KOPT-K1 (cell line): ENCODE measurements around the gene FCF1.
A peak's percentile ranks its signal among the peaks of the same experiment; 100 is the strongest.

ENCODE experiments used
- H3K27ac ChIP-seq: fragments of 200-600 bp; sonication (generic); 2 replicates; pipeline ENCODE4 v1.5.1; 2016; ENCODE audit warnings: antibody characterized with exemption, mild to moderate bottlenecking, low read depth, low read length; ENCODE audit not compliant: poor library complexity, severe bottlenecking
- H3K36me3 ChIP-seq: fragments of 200-600 bp; sonication (generic); 2 replicates; pipeline ENCODE4 v1.5.1; 2017; ENCODE audit warnings: antibody characterized with exemption, mild to moderate bottlenecking, low read length, moderate library complexity; ENCODE audit not compliant: insufficient read depth
- H3K9me3 ChIP-seq: fragments of 200-600 bp; sonication (generic); 2 replicates; pipeline ENCODE4 v1.5.1; 2017; ENCODE audit warnings: antibody characterized with exemption, low read length, mild to moderate bottlenecking; ENCODE audit not compliant: insufficient read depth, poor library complexity, severe bottlenecking

FCF1 gene

DNA sequence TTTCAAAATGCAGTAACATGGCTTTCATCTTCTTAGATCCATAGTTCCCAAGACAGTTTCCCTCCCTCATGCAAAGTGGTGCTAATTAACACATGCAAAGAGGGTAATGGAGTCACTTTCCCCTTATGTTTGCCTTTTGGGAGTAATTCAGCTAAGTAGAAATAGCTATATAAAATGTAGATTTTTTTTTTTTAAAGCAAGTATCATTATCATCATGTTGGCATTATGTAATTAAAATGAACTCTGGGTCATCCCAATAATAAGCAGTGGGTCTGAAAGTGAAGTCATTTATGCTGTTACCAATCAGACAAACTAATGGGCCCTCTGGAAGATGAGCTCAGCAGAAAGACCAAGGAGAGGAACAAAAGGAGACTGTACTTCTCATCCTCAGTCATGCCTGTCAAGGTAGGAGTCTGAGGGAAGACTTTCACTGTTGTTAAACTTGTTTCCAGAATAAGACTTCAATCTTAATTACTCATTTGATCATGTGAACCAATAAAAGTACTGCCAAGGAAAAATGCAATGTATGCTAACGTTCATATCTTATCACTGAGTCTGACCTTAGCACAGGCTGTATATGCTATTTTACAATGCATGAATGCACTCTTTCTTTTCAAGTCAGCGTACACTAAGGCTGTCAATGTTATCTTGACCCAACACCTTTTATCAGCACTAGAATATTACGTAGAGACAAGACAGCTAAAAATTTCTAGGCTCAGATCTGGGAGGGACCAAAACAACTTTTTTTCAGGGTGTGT lies 26.8 kb upstream of the FCF1 start:
- Histone ChIP-seq H3K36me3 (peaks cover 82% of the 10 kb centered on the region), H3K27ac (no peak overlapping the region), H3K9me3 (no peaks in the 10 kb centered on the region)

DNA sequence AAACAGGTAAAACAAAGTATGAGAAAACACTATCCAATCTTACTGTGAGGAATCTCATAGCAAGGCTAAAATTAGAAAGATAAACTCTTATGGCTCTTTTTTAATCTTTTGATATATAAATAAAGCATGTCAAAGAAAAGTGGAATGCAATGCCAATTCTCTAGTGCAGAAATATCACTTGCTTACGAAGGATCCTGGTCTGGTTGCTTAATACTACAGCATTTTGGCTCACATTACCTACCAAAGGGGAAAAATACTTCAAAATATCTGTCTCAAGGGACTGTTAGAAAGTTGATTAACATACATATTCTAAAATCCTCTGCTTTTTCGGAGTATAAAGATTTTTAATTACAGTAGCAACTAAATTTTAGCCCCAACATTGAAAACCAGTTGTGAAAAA lies 21.5 kb upstream of the FCF1 start:
- no peaks in the 10 kb centered on the region for H3K9me3 ChIP-seq
- H3K36me3 ChIP-seq, result peaks cover 48% of the 10 kb centered on the region
- H3K27ac ChIP-seq, result no peak overlapping the region

DNA sequence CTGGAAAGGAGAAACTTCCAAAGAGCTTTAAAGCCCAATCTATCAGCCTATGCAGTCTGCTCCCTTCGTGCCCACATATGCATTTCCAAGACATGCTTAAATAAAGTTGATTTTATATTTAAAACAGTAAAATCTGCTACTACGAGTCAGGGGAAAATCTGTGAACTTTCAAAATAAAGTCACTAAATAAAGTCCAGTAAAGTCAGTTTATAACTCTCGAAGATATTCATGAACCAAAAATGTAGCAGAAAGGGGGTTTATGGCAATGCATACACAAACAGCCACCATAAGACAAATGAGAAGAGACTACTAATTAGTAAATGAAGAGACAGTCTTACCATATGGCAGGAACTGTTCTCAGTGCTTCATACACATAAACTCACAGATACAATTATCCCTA lies 19.8 kb upstream of the FCF1 start:
- Histone ChIP-seq H3K27ac (no peak overlapping the region), H3K36me3 (peaks cover 44% of the 10 kb centered on the region), H3K9me3 (no peaks in the 10 kb centered on the region)

- Histone ChIP-seq H3K9me3 (no peaks in the 10 kb centered on the region), H3K36me3 (peaks cover 27% of the 10 kb centered on the region), H3K27ac (no peak overlapping the region)
These were observed 17.5 kb upstream of the FCF1 start for GRCh38 chr14:74695406-74695805.

GRCh38 chr14:74697011-74697410 lies 15.9 kb upstream of the FCF1 start:
- Histone ChIP-seq H3K27ac (no peak overlapping the region), H3K9me3 (peaks cover 4% of the 10 kb centered on the region)

DNA sequence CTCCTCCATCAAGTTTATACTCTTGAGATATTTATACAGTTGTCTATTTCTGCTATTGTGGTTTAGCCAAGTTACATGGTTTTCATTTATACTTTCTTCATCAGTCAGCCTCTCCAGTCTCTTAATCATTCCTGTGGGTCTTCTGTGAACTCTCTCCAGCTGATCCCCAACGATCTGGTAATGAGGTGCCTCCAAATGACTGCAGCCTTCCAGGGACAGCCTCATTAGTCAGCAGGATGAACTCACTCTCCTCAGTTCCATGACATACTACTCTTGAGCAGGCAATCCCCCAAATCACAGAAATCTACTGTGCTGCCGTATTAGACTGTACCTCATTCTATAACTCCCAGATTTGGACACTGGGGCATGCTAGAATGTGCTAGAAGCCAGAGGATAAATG lies 15.4 kb upstream of the FCF1 start:
- Histone ChIP-seq H3K9me3 (peaks cover 9% of the 10 kb centered on the region), H3K36me3 (peaks cover 10% of the 10 kb centered on the region), H3K27ac (no peak overlapping the region)

More at GRCh38 chr14:74697011-74697410, 15.9 kb upstream of the FCF1 start:
- peaks cover 12% of the 10 kb centered on the region for H3K36me3 ChIP-seq

- Histone ChIP-seq H3K9me3 (peaks cover 14% of the 10 kb centered on the region), H3K36me3 (peaks cover 11% of the 10 kb centered on the region), H3K27ac (no peak overlapping the region)
These were observed 15.0 kb upstream of the FCF1 start for GRCh38 chr14:74697976-74698375.

- Histone ChIP-seq H3K36me3 (peaks cover 15% of the 10 kb centered on the region), H3K9me3 (peaks cover 19% of the 10 kb centered on the region), H3K27ac (no peak overlapping the region)
These were observed 14.5 kb upstream of the FCF1 start for GRCh38 chr14:74698465-74698864.

DNA sequence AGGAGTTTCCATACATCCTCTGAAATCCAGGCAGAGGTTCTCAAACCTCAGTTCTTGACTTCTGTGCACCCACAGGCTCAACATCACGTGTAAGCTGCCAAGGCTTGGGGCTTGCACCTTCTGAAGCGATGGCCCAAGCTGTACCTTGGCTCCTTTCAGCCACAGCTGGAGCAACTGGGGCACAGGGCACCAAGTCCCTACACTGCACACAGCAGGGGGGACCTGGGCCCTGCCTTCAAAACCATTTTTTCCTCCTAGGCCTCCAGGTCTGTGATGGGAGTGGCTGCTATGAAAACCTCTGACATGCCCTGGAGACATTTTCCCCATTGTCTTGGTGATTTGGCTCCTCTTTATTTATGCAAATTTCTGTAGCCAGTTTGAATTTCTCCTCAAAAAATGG lies 10.7 kb upstream of the FCF1 start:
- peaks cover 15% of the 10 kb centered on the region for H3K36me3 ChIP-seq

GRCh38 chr14:74703043-74703442 lies 9.9 kb upstream of the FCF1 start:
- peaks cover 23% of the 10 kb centered on the region for H3K9me3 ChIP-seq
- H3K27ac ChIP-seq, result no peak overlapping the region
- 0 out of 2 replicates have a peak, but pooled peaks cover 10% of the 10 kb centered on the region for H3K36me3 ChIP-seq

More for the DNA sequence above, 10.7 kb upstream of the FCF1 start:
- Histone ChIP-seq H3K27ac (no peak overlapping the region), H3K9me3 (peaks cover 23% of the 10 kb centered on the region)

- Histone ChIP-seq H3K36me3 (0 out of 2 replicates have a peak, but pooled peaks cover 10% of the 10 kb centered on the region), H3K27ac (no peak overlapping the region), H3K9me3 (peaks cover 23% of the 10 kb centered on the region)
These were observed 8.3 kb upstream of the FCF1 start for GRCh38 chr14:74704656-74705055.

- no peak overlapping the region for H3K27ac ChIP-seq
- peaks cover 23% of the 10 kb centered on the region for H3K9me3 ChIP-seq
- H3K36me3 ChIP-seq, result 0 out of 2 replicates have a peak, but pooled peaks cover 10% of the 10 kb centered on the region
These were observed 7.1 kb upstream of the FCF1 start for GRCh38 chr14:74705613-74706500.

- Histone ChIP-seq H3K9me3 (no peaks in the 10 kb centered on the region), H3K36me3 (peaks cover 8% of the 10 kb centered on the region), H3K27ac (no peak overlapping the region)
These were observed 2.5 kb upstream of the FCF1 start for GRCh38 chr14:74710480-74710879.

DNA sequence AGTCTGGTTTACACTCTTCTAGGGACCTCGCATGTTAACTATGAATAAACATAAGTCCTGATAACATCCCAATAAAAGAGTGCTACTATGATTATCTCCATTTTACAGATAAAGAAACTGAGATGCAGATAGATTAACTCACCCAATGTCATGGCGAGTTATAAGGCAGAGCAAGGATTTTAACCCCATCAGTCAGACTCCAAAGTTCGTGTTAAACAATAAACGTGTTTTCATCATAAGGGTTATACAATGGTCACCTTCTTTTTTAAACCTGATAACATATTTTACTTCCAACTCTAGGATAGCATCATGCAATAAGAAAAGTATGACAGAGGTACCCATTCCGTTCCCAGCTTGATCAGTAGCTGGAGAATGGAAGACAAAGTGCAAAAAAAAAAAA lies 1.3 kb upstream of the FCF1 start:
- no peak overlapping the region for H3K27ac ChIP-seq
- peaks cover 20% of the 10 kb centered on the region for H3K36me3 ChIP-seq
- H3K9me3 ChIP-seq, result no peaks in the 10 kb centered on the region

GRCh38 chr14:74713395-74713735 lies 421 bp downstream of the FCF1 start:
- no peaks in the 10 kb centered on the region for H3K9me3 ChIP-seq
- peak overlapping the region; percentile 65 for H3K27ac ChIP-seq
- H3K36me3 ChIP-seq, result peaks cover 37% of the 10 kb centered on the region
